Measurements from ENCODE around the gene PDYN.

Gene PDYN

GRCh38 chr20:1929460-1929859 is 64.4 kb downstream of the PDYN start:
- Histone ChIP-seq H4K8ac (ENCODE audit: low read depth, low read length) (no peak overlapping the region), H3K4me1 (ENCODE audit: control insufficient read depth, low read depth, low read length) (no peaks in the 10 kb centered on the region), H2BK5ac (ENCODE audit: low read length) (no peak overlapping the region), H2BK120ac (ENCODE audit: low read depth, low read length) (no peak overlapping the region), H3K4ac (ENCODE audit: low read depth, low read length) (no peak overlapping the region), H2AK5ac (ENCODE audit: low read length) (no peak overlapping the region), H3K4me2 (ENCODE audit: low read length) (no peak overlapping the region), H3K18ac (ENCODE audit: low read length) (no peak overlapping the region), H3K9ac (ENCODE audit: low read length) (no peak overlapping the region), H3K56ac (ENCODE audit: low read length) (no peak overlapping the region), H3K27ac (ENCODE audit: low read depth, low read length) (no peak overlapping the region), H3K23ac (ENCODE audit: low read length) (no peak overlapping the region), H3K36me3 (ENCODE audit: control insufficient read depth, insufficient read depth, low read length) (no peaks in the 10 kb centered on the region), H3K79me1 (ENCODE audit: low read length) (no peaks in the 10 kb centered on the region), H4K5ac (ENCODE audit: low read length) (no peak overlapping the region), H3K79me2 (ENCODE audit: control insufficient read depth, insufficient read depth, low read length) (no peaks in the 10 kb centered on the region), H3K4me3 (ENCODE audit: low read length) (no peak overlapping the region), H2BK15ac (replicated peaks; ENCODE audit: low read depth) (no peak overlapping the region), H3K27me3 (ENCODE audit: insufficient read depth, low read length, poor library complexity) (no peaks in the 10 kb centered on the region)
- no CpG with 5 or more reads among the region's 3 CpGs for WGBS (ENCODE audit: extremely low coverage, insufficient coverage, low lambda C conversion rate)
- no peak for DNase-seq

- H3K27me3 ChIP-seq (ENCODE audit: insufficient read depth, low read length, poor library complexity): no peaks in the 10 kb centered on the region
- WGBS (ENCODE audit: extremely low coverage, insufficient coverage, low lambda C conversion rate): no CpG with 5 or more reads among the region's 7 CpGs
- no peaks in the 10 kb centered on the region for H3K79me2 ChIP-seq (ENCODE audit: control insufficient read depth, insufficient read depth, low read length)
- H3K4me2 ChIP-seq (ENCODE audit: low read length): no peak overlapping the region
- H4K5ac ChIP-seq (ENCODE audit: low read length): no peak overlapping the region
- H3K18ac ChIP-seq (ENCODE audit: low read length): no peak overlapping the region
- H2BK5ac ChIP-seq (ENCODE audit: low read length): no peak overlapping the region
- H4K8ac ChIP-seq (ENCODE audit: low read depth, low read length): no peak overlapping the region
- no peak for DNase-seq
- H3K4ac ChIP-seq (ENCODE audit: low read depth, low read length): no peak overlapping the region
- H3K56ac ChIP-seq (ENCODE audit: low read length): no peak overlapping the region
- H2BK120ac ChIP-seq (ENCODE audit: low read depth, low read length): no peak overlapping the region
- no peak overlapping the region for H3K27ac ChIP-seq (ENCODE audit: low read depth, low read length)
- H2AK5ac ChIP-seq (ENCODE audit: low read length): no peak overlapping the region
- no peaks in the 10 kb centered on the region for H3K4me1 ChIP-seq (ENCODE audit: control insufficient read depth, low read depth, low read length)
- no peak overlapping the region for H3K4me3 ChIP-seq (ENCODE audit: low read length)
- H3K23ac ChIP-seq (ENCODE audit: low read length): no peak overlapping the region
- no peak overlapping the region for H2BK15ac ChIP-seq (replicated peaks; ENCODE audit: low read depth)
- no peaks in the 10 kb centered on the region for H3K79me1 ChIP-seq (ENCODE audit: low read length)
- no peak overlapping the region for H3K9ac ChIP-seq (ENCODE audit: low read length)
- no peaks in the 10 kb centered on the region for H3K36me3 ChIP-seq (ENCODE audit: control insufficient read depth, insufficient read depth, low read length)
These were observed 65.1 kb downstream of the PDYN start for GRCh38 chr20:1928782-1929181.

All from mesendoderm (in vitro differentiated cells).